HUDEP-2 (cell line): ENCODE data around the gene ASB8.
"Not testable (repeated sequence)": the region's sequence is repeated elsewhere in the genome, so short reads cannot be mapped to it uniquely, and the experiment has no call there.

Source experiments
- DNase-seq, 76 experiments: peaks; one replicate each; lab custom pipeline; 2025; ENCODE audit not compliant: unreplicated experiment in 76 of 76; lab: John Stamatoyannopoulos, UW

ASB8 gene

DNA sequence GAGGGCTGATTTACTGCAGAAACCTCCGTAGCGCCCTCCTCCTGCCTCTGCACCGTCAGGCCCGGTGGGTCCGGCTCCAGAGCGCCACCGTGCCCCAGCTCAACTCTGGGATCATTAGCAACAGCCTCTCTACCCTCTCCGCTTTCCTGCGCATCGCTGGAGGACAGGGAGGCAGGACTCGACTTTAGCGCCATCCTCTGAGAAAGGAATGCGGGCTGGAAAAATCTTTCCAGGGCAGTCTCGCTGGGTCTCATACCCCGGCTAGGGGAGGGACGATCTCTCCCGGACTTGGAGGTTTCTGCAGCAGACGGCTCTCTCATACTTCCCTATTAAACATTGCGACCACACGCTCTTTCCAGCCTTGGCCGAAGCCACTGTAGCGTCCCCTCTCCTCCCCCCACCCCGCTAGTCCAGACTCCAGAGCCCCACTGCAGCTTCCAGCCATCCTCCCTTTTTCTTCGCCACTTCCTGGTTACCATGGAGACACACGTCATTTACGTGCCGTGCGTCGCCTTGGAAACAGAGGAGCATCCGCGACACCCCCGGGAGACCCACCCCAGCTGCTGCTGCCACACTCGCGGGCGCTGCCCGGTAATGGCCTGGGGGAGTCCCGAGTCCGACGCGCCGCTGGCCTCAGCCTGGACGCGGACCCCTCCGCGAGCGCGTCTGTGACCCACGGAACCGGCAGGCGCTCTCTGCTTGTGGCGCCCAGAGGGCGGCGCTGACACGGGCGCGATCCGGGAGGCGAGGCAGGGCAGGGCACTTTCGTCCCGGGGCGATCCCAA lies 26.0 kb upstream of the ASB8 start, which contains the start of gene CCDC184:
TSS of gene CCDC184 (plus strand) at position 554 of the 785 bp plus-strand sequence. CDS start 479 bp downstream, outside the sequence.
- DNase-seq, result peak in 27 of 76 experiments; percentile 3 to 43 (median 18)

DNA sequence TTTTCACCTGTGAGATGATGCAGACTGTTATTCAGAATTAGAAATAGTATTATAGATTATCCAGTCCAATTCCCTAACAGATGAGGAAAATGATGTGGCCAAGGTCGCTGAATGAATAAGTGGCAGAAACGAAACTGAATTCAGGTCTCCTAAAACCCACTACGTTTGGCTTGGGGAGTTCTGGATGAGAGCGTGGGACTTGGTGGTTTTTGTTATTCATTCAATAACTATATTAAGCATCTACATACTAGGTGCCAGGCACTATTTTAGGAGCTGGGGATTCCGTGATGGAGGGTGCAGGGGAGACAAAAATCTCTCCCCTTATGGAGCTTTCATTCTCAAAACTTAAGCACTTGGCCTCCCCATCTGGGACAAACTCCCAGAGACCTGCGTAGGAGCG lies 25.3 kb upstream of the ASB8 start:
- DNase-seq, result no peak

DNA sequence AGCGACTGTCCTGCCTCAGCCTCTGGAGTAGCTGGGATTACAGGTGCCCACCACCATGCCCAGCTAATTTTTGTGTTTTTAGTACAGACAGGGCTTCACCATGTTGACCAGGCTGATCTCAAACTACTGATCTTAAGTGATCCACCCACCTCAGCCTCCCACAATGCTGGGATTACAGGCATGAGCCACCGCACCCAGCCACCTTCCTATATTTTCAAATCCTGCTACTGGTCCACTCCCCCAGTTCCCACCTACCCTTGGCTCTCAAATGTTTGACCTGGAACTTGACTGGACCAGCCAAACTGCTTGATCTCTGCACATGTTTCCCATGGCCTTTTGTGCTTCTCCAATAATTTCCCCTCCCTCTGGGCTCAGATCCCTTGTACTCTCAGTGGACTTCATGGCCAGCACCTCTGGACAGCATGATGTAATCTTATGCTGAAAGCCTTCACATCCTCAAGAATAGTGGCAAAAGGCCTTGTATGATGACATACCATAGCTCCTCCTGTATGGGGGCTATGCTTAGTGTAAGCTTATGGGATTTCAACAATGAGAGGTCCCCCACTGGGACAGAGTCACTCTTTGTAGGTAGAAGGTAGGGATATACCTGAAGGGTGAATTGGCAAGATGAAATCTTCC lies 23.7 kb upstream of the ASB8 start:
- DNase-seq, result no peak

DNA sequence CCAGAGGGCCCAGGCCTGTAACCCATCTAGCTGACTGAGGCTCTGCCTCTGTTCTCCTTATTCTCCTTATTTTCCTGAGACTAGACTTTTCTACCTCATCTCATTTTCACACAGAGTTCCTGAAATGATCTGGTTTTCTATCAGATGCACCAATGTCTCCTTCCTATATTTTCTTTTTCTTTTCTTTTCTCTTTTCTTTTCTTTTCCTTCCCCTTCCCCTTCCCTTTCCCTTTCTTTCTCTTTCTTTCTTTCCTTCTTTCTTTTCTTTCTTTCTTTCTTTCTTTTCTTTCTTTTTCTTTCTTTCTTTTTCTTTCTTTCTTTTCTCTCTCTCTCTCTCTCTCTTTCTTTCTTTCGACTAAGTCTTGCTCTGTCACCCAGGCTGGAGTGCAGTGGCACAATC lies 23.1 kb upstream of the ASB8 start:
- no peak for DNase-seq

DNA sequence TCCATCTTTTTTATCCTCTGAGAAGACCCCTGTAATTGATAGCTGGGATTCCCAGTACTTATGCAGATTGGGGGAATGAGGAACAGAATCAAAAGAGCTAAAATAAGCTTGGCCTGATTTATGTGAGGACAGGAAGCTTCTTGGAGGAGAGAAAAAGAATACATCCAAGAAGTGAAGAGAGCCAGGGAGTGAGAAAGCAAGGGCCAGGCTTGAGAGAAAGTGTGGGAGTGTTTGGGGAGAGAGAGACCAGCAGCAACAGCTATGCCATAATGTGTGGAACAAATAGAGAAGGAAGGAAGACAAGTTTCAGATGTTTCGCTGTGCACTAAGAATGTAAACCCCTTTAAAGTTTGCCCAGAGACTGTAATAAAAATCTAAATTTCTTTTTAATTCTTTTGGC lies 22.2 kb upstream of the ASB8 start:
- DNase-seq, result no peak

DNA sequence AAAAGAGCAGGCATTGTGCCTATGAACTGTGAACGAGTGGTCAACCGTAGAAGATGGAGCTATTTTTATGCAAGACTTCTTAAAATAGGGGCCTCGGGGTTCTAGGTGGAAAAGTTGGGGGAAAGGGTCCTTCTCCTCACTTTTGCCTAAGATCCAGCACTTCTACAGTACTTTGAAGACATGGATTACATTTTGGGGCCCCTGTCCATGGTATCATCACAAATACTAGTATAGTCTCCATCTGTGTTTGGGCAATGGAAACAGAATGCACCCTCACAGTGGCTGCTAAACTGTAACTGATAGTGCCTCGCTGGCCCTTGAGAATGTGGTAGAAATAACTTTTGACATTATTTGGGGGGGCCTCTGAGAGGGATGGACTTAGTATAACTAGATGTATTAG lies 20.7 kb upstream of the ASB8 start:
- no peak for DNase-seq

DNA sequence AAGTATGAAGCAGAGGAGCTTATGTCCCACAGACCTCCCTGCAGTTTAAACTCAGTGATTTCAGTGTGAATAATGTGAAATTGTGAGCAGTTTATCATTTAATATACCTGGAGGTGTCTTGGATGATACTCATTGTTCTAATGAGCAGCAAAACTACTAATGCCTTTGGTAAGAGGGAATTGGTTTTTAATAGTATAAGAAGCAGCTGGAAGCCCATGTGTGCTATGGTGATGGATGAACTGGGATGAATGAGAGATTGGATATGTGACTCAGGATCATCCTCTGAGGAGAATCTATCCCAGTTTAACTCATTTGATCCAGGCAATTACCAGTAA lies 19.1 kb upstream of the ASB8 start:
- DNase-seq, result no peak

DNA sequence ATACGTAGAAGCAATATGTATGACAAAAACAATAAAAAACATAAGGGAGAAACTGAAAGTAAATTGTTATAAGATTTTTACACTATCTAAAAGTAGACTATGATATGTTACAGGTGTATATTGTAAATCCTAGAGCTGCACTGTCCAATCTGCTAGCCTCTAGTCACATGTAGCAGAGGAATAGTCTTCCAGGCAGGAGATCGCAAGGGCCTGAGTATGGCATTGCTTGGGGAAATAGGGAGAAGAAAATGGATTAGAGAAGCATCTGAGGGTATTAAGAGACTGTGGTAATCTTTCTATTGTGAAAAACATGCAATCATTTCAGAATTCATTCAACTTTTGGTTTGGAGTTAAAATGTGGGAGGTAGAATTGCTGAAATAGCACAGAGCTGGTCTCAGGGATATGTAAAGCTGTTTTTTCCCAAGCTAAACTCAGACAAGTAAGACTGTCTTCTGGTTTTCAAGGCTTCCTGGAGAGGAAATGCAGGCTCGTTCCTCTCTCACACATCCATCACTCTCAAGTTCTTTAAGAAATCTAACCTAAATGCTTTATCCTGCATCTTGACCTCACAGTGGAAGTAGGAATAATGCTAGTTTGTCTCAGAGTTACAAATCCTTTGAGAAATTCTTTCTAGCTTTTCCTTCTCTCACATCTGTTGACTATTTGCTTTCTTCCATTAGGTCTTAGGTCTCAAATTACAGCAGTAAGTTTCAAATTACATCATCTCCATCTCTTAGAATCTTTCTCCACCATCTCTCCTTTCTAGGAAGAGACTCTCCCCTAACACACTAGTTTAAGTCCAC lies 18.5 kb upstream of the ASB8 start:
- no peak for DNase-seq

DNA sequence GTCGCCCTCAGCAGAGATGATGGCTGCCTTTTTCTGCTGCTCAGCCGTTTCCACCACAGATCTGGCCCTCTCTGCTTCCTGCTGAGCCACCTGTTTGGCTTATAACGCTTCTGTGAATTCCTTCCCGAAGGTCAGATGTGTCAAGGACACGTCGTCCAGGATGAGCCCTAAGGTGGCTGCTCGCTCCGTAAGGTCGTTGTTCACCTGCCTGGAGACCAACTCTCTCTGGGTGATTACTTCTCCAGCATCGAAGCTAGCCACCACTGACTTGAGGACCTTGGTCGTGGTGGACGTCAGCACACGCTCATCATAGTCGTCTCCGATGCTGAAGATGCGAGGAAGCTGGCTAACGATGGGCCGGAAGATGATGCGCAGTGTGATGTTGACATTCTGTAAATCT lies 11.7 kb upstream of the ASB8 start:
- no peak for DNase-seq

DNA sequence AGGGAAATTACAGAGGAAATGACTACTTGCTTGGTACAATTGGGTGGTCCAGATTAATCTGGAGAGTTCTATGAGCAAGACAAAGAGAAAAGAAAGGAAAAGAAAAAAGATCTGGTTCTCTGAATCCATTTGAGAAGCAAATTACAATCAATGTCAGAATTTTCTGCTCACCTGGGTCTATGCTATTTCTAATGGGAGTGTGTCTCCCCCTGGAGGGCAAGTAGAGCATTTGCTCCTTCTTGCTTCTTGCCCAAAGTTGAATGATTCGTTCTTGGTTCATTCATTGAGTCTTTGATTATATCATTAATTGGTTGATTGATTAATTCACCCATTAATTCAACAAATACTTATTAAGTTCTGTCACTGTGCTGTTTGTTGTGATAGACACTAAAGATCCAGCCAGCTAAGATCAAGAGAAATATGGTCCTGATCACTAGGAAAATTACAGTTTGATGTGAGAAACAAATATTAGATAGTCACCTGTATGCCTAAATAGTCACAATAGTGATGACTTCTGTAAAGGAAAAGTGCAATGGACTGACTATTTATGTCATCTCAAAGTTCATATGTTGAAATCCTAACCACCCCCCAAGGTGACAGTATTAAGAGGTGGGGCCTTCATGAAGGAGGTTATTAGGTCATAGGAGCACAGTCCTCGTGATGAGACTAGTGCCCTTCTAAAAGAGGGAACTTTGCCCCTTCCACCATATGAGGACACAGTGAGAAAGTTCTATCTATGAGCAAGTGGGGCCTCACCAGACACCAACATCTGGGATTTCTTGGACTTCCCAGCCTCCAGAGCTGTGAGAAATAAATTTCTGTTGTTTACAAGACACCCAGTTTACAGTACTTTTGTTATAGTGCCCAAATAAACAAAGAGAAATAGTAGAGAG lies 8.0 kb upstream of the ASB8 start:
- DNase-seq, result peak in 40 of 76 experiments; percentile 4 to 64 (median 34)

DNA sequence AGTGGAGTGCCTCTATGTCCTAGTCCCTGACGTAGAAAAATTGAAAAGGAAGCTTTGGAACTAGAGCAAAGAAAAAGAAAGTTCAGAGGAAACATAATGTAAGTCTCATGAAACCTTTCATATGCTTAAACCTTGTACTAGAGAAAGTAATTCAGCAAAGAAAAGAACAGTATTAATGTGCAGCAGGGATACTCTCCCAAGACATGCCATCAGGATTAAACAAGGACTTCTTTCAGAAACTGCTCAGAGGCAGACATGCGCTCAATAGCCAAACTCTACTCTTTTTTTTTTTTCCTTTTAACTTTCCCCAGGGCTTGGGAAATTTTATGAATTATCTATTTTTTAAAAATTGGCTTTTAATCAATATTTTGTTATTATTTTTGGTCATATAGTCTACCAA lies 7.1 kb upstream of the ASB8 start:
- DNase-seq, result no peak

DNA sequence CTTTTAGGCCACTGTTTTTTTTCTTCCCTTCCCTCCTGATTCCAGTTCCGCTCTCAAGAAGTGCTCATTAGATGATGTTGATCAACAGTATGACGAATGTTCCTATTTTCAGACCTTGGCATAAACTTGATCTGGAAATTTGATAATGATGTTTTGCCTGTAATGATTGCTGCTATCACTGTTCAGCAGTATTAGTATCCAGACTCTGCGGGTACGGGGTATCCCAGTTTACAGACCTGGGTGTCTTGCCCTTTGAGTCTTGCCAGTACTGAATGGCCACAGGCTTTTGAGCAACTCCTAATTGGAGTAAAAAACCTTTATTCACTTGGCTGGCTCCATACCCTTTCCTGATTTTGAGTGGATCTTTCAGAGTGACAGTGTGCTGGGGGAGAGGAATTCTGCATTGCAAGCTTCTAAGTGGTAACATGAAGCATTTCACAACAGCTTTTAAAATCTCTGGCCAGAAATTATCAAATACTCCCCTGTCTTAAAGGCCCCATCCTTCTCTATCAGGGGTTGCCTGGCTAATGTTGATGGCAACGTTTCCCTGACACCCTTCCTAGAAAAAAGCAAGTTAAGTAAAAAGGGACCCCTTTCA lies 5.9 kb upstream of the ASB8 start:
- no peak for DNase-seq

DNA sequence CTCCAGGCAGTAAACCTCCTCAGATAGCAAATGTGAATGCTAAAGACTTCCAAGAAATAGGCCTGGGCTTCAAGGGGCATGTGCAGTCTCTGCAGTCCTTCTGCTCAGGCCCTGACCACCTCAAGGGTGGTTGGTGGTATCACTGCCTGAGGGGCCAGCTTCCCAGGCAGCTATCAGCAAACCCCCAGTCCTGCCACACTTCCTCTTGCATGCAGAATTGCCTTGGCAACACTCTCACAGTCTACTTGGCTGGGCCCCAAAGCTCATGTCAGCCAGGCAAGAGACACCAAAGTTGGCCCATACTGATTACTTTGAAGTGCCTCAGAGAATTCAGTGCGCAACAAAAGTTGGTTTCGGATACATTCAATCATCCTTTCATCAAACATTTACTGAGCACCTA lies 3.5 kb upstream of the ASB8 start:
- DNase-seq, result peak in 73 of 76 experiments; percentile 9 to 87 (median 73)

DNA sequence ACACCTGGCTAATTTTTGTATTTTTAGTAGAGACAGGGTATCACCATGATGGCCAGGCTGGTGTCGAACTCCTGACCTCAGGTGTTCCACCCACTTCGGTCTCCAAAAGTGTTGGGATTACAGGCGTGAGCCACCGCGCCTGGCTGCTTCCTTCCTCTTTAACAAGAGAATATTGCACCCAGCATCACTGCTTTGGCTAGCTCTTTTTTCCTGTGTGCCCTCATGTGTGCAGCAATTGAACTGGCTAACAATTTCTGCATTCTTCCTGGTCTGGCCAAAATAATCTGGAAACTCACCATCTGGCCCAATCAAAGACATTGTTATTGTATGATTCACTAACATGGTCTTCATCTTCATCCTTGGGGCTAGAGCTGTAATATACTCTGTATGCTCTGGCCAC lies 2.7 kb upstream of the ASB8 start:
- no peak for DNase-seq

DNA sequence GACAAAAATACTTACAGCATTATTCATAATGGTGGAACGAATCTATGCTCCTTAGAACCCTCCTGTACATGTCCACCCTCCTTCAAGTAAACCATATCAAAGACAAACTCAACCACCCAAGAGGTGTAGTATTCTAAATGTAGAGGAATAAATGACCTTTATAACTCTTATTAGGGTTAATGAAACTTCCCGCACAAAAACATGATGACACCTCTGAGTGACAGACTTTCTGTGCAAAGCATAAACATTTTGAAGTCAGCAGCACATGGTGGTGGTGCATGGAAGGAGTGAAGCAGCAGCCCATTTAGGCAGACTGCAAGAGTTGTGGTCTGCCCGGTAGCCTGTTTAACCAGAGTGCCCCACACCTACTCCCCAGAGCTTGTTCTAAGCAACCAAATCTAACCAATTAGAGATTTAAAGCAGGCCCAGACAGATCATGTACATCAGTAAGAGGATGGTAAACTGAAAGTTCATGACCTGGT lies 615 bp upstream of the ASB8 start:
- peak in 1 of 76 experiments; percentile 22 for DNase-seq

DNA sequence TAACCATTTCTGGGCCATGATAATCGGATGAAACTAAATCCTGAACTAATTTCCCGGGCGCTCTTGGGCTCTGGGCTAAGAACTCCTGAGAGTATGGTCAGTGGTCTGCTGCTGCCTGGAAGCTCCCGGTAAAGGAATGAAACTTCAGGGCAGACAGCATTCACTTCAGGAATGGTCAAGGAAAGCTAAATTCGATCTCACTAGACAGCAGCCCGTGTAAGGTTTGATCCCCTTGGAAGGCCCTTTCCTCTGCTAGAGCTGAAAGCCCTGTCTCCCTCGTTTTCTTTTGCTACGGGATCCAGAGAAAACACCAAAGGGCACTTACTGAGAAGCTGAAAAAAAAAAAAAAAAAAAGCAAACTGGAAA lies 680 bp downstream of the ASB8 start:
- no peak for DNase-seq

DNA sequence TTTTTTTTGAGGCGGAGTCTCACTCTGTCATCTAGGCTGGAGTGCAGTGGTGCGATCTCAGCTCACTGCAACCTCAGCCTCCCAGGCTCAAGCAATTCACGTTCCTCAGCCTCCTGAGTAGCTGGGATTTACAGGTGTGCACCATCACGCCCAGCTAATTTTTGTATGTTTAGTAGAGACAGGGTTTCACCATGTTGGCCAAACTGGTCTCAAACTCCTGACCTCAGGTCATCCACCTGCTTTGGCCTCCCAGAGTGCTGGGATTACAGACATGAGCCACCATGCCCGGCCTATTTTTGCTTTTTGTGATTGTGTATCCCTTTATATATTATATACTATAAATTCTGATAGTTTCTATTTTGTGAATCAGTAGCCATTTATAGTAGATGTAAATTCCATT lies 1.5 kb downstream of the ASB8 start:
- DNase-seq, result not testable (repeated sequence)

DNA sequence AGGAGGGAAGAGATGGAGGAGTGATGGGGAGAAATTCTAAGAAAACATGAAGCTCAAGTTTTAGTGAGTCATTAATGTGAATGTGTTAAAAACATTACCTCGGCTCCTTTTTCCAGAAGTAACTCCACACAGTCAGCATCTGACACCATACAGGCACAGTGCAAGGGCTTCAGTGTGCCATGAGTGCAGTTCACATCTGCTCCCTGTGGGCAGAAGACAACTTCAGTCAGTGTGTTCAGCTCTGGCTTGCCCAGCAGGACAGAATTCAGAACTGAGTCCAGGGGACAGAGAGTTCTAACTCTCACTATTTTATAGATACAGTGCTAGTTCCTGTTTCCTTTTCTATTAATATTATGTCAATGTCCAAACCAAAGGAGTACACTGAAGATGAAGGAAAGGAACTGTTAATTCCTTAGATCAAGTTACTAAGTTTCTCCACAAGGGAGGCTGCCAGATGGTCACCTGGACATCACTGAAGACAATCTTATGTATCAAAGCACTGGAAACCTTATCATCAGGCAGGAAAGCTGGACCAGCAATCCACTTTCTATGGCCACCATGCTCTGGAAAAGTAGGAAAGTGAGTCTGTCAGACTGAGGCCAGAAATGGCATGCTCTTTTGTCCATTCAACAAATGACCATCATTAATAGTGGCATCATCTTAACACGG lies 6.1 kb downstream of the ASB8 start:
- no peak for DNase-seq

DNA sequence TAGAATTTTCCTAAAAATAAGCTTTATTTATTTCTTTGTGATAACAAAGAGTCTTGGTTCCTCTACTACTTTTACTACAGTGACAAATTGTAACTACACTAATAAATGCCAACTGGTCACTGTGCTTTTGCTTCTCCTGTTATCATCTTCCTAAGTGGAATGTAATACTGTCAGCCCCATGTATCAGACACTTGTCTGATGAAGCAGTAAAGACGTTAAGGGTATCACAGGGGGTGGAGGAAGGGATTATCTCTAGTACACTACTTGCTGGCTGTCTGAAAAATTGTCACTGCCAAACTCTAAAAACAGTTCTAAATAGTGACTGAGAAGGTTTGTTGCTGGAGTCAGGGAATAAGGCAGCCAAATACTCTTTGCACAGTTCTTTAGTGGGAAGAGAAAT lies 11.3 kb downstream of the ASB8 start:
- peak in 6 of 76 experiments; percentile 4 to 32 (median 15) for DNase-seq

DNA sequence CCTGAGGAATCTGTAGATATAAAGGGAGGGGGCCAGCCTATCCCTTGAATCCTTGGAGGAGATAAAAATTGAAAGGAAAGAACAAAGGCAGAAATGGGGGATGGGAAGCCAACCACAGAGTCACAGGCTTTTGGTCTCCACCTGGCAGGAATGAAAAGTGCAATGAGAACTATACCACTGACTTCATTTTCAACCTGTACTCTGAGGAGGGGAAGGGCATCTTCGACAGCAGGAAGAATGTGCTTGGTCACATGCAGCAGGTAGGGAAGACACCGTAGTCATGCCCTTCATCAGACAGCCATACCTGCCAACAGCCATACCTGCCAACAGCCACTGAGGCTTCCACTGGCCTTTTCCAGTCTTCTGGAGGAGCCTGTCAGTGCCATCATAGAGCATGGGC lies 13.4 kb downstream of the ASB8 start:
- DNase-seq, result no peak
